HG02798 (cell line): ENCODE results near the gene TEX28.
"Not testable (repeated sequence)": the region's sequence is repeated elsewhere in the genome, so short reads cannot be mapped to it uniquely, and the experiment has no call there.

Experiments used
- ATAC-seq: cut with Tn5 transposase; IDR thresholded peaks from one replicate; pipeline ENCODE4 v1.9.1; 2021; ENCODE audit warnings: mild to moderate bottlenecking; ENCODE audit not compliant: unreplicated experiment, poor library complexity

TEX28 gene

DNA sequence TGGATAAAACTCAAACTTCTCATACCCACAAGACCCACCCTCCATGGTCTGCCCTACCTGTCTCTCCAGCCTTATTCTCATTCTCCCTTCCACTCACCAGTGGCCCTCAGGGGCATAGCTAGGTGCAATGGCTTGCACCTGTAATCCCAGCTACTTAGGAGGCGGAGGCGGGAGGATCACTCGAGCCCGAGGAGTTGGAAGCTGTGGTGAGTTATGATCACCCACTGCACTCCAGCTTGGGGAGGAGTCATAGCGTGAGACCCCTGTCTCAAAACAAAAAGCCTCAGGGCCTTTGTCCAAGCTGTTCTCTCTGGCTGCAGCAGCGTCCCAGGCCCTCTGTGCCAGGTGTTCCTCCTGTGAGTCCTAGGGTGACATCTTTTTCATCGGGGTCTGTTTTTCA lies 17.2 kb upstream of the TEX28 start:
- no peak for ATAC-seq

DNA sequence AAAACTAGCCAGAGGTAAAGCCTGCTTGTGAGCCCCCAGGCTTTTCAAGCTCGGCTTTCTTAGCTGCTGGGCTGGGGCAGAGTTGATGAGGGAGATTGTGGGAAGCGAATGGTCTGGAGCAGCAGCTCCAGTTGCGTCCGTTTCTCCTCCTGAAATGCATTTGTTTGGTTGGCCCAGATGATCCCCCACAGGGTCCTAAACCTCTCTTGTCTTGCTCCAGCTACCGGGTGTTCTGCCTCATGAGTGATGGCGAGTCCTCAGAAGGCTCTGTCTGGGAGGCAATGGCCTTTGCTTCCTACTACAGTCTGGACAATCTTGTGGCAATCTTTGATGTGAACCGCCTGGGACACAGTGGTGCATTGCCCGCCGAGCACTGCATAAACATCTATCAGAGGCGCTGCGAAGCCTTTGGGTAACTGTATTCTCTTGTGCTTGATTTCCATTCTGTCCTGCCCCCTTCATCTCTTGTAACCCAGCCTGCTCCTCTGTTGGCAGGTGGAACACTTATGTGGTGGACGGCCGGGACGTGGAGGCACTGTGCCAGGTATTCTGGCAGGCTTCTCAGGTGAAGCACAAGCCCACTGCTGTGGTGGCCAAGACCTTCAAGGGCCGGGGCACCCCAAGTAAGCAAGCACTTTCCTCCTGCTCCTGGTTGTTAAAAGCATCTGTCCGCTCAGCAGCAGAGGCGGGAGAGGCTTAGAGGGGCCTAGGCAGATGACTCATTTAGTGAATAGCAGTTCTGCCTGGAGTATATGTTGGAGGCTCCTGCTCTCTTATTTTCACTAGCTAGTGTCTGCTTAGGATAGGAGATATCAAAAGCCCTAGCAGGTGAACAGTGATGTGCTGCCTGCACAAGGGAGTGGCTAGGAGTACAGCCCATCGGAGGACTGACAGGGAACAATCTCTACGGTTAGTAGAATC lies 16.0 kb upstream of the TEX28 start:
- no peak for ATAC-seq

DNA sequence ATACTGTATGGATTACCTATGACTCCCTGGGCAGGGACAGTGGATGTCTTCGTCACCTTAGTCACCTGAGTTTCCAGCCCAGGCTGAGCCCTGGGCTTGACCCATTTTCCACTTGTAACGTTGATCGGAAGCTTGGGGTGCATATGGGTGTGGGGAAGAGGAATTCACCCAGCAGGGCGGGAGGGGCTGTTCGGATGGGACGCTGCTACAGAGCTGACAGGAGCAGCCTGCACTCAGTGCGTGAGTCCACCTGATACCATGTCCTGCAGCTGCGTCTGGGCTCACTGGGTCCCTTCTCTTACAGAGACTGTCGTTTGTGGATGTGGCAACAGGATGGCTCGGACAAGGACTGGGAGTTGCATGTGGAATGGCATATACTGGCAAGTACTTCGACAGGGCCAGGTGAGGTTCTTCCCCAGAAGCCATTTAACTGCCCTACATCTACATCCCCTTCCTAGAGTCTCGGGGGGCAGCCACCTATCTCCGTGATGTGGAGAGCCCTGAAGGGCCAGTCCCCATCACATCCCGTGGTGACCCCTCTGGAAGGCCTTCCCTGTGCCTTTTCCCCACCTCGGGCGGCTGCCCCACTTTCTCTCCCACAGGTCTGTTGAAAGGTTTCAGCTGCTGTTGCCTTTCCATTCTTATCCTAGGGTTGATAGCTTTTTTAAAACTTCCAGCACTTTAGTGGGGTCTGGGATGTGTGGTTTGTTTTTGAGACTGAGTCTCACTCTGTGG lies 14.3 kb upstream of the TEX28 start:
- ATAC-seq: no peak

DNA sequence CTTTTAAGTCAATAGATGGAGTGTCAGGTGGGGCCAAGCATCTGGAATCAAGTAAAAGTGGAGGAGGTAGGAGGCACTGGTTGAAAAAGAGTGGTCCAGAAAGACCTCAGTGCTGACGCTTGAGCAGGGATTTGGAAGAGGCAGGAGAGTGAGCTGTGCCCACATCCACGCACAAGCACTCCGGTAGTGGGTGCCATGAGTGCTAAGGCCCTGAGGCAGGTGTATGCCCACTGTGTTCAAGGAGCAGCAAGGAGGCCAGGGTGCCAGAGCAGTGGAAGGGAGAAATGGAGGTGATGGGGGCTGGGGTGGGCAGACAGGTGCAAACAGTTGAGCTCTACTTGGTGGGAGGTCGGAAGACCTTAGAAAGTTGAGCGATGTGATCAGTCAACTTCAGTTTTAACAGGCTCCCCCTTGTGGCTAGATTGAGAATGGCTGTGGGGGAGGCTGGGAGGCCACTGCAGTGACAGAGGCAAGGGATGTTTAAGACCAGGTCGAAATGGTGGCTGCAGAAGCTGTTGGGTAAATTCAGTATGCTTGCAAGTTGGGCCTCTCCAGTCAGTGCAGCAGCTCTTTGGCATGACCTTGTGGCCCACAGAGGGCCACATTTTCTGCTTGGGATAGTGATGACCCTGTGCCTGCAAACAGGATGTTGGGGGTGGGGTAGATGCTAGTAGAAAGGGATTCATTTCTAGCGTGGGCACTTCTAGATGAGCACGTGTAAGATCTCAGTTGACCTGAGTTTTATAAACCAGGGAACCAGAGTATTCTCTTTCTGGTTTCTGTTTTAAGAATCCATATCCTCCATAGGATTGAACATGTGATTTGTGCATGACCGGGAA lies 13.4 kb upstream of the TEX28 start:
- ATAC-seq: no peak

DNA sequence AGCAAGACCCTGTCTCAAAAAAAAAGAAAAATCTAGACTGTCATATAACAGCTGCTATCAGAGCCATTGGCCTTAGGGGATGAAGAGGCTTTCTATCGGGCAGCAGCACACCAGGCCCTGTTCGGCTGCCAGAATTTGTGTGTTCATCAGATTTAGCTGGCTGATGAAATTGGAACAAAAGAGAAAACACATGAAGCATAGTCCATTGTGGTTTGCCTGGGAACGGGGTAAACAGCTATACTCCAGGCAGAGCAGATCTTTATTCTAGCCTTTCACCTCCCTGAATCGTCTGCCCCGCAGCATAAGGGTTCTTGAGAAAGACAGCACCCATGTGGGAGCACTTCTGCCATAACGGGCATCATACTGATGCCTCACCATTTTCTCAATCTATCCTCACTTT lies 12.3 kb upstream of the TEX28 start:
- ATAC-seq: no peak

DNA sequence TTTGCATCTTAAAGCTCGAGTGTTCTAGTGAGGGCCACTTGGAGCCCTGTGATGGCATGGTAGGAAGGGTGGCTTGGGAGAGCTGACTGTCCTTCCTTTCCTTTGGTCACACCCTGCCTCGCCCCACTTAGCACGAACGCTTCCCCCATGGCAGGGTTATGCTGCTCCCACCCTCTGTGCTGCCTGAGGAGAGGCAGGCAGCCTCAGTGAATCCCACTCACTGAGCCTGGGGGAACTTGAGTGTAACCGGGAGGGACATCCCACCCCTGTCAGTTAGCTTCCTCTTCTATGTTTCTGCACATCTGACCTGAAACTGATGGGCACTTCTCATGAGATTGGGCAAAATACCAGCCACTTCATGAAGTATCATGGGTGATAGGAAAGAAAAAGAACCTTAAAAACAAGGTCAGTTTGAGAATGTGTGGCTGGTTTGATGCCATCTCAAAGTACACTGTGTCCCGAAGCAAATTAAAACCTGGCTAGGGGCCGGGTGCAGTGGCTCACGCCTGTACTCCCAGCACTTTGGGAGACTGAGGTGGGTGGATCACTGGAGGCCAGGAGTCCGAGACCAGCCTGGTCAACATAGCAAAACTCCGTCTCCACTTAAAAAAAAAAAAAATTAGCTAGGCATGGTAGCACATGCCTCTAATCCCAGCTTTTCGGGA lies 10.7 kb upstream of the TEX28 start:
- ATAC-seq: no peak

DNA sequence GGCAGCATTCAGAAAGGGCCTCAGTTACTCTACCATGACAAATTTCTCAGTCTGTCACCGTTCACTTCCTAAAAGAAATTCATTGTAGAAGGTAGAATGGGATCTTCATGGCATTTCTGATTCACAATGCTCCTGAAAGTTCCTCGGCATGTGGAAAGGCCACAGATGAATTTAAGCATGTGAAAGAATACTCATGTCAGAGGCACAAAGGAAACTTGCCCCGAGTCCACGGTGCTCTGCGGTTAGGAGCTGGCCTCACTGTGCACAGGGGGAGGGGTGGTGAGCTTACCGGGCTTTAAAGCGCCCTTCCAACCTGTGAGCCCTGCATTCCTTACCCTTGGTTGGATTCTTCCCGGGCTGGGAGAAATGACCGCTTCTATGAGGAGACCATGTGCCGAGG lies 9.9 kb upstream of the TEX28 start:
- no peak for ATAC-seq

DNA sequence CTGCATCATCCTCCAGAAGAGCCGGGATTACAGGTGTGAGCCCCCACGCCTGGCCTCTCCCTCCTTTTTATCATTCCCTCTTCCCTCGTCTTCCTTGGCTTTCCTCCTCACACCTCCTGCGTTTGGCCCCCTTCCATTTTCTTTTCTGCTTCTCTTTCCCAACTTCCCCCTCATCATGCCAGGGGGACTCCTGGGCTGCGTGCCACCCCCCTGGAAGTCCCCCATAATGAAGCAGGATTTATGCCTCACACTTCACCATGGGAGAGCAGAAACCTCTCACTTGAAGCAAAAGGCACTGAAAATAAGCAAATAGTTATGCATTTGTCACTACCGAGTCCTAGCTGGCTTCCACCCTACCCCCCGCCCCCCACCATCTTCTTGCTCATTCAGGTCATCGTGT lies 8.6 kb upstream of the TEX28 start:
- no peak for ATAC-seq

DNA sequence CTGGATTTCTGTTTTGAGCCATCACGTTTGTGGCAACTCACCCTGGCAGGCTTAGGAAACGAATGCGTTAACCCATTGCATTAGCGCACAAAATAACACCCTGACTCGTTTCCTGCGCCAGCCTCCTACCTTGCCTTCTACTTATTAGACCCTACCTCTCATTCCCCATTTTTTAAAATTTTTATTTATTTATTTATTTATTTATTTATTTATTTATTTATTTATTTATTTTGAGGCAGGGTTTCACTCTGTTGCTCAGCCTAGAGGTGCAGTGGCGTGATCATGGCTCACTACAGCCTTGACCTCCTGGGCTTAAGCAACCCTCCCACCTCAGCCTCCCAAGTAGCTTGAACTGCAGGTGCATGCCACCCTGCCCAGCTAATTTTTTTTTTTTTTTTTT lies 8.1 kb upstream of the TEX28 start:
- not testable (repeated sequence) for ATAC-seq

DNA sequence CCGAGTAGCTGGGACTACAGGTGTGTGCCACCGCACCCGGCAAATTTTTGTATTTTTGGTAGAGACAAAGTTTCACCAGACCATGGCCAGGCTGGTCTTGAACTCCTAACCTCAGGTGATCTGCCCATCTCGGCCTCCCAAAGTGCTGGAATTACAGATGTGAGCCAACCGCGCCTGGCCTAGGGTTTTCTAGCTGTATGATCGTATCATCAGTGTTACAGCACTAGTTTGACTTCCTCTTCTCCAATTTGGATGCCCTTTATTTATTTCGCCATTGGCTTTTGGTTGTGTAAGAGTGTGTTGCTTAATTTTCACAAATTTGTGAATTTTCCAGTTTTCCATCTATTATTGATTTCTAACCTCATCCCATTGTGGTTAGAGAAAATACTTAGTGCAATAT lies 5.9 kb upstream of the TEX28 start:
- no peak for ATAC-seq

DNA sequence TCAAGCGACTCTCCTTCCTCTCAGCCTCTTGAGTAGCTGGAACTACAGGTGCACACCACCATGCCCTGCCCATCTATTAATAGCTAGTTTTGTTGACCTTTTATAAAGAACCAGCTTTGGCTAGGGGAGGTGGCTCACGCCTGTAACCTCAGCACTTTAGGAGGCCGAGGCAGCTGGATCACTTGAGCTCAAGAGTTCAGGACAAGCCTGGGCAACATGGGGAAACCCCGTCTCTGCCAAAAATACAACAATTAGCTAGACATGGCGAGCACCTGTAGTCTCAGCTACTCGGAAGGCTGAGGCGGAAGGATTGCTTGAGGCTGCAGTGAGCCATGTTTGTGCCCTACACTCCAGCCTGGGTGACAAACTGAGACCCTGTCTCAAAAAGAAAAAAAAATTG lies 3.4 kb upstream of the TEX28 start:
- ATAC-seq: peak; percentile 62

DNA sequence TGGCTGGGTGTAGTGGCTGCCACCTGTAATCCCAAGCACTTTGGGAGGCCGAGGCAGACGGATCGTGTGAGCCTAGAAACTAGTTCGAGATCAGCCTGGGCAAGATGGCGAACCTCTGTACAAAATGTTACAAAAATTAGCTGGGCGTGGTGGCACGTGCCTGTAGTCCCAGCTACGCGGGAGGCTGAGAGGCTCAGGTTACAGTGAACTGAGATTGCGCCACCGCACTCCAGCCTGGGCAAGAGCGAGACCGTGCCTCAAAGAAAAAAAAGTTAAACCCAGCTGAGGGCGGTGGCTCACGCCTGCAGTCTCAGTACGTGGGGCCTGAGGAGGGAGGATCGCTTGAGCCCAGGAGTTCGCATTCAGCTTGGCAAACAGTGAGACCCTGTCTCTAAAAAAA lies 1.8 kb upstream of the TEX28 start:
- no peak for ATAC-seq

DNA sequence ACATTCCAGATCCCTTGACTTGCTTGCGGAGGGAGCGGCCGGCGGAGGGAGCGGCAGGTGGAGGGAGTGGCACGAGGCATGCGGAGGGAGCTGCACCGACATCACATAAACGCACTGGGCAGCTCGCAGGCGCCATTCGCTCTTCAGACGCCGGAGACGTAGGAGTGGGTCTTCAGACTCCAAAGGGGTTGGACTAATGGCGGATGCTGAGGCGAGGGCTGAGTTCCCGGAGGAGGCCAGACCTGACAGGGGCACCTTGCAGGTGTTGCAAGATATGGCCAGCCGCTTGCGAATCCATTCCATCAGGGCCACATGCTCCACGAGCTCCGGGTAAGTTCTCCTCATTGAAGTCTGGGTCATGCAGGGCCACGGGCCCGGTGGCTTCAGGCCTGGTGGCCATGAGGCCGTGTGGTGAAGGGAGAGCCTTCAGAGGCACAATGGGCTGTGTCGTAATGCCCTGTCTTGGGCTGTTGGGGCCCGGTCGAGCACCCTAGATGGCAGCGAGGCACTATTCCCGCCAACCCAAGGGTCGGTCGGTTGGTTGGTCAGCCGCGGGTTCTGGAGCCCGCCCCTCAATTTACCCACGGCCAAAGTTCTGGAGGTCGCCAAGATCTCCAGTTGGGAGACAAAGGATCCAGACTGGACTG lies 863 bp upstream of the TEX28 start, which contains the start of gene TKTL1:
Gene TKTL1, plus strand, starts transcription at position 132 of the 647 bp plus-strand sequence. Its CDS starts 65 bp downstream, at position 197.
- ATAC-seq: no peak

DNA sequence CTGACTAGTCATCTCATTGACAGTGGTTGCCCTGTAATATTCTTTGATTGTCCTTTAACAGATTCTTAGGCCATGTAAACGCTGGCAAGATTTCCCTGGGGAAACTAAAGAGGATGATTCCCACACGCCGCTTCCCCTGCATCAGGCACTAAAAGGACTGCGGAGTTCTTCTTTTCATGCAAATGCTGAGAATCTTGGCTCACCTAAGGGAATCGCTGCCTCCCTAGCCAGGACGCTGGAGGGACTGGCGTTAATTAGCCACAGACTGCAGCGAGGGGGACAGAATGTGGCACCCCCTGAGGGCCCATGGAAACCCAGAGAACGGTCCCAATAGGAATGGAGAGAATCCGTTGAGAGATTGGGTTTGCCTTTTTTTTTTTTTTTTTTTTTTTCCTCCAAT lies 8.5 kb downstream of the TEX28 start:
- not testable (repeated sequence) for ATAC-seq

DNA sequence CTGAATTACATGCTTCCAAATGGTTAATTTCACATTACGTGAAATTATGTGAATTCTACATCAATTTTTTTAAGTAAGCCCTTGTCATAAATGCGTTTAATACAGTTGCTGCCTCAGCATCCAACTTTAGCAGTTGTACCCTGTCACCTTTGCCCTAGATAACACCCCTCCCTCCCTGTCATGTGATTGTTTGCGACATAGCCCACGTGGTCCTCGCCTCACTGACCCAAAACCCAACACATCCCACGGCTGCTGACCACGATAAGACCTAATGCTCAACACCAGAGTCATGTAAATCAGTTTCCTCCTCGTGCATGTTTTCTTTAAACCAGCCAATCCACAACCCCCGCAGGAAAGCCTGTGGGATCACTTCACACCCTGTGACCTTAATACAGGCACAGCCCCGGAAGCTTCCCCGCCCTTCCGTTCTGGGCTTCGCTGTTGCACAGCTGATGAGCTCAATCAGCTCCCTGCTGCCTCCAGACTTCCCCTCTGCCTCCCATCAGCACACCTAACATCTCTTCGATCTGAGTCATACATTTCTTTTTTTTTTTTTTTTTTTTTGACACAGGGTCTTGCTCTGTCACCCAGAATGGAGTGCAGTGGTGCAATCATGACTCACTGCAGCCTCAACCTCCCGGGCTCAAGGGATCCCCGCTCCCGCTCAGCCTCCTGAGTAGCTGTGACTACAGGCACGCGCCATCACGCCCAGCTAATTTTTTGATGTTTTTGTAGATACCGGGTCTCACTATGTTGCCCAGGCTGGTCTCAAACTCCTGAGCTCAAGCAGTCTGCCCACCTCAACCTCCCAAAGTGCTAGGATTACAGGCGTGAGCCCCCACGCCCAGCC lies 10.2 kb downstream of the TEX28 start:
- peak; percentile 59 for ATAC-seq

DNA sequence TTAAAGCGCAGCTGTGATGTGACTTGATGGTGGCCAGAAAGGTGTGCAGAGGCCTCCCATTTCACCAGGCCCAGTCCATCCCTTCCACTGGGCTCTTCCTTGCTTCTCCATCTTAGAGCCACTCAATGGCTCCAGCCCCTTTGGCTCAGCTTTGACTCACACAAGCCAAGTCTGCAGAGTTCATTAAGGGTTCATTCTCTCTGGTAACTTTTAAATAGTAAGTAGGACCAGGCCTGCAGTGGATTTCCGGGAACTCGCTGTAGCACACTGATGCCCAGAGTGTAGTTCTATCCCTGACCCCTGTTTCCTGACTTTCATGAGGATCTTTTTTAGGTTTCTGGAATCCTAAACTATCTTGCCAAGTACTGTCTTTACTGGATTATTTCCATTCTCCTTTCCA lies 25.7 kb downstream of the TEX28 start:
- not testable (repeated sequence) for ATAC-seq

DNA sequence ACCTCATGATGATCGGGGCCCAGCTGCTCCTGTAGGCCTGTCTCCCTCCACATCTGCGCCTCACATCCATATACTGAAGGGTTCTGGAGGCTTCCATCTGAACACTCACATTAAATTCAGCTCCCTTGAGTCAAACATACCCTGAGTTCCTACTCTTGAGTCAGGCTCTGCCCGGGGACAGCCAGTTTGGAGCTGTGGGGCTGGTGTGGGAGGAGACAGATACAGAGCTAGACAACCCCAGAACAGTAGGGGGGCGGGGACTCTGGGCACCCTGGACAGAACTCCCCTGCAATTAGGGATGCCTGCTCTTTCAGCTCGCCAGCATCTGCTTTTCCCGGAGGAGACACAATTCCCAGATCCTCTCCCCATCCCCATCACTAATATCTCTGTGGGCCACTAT lies 31.9 kb downstream of the TEX28 start:
- not testable (repeated sequence) for ATAC-seq

DNA sequence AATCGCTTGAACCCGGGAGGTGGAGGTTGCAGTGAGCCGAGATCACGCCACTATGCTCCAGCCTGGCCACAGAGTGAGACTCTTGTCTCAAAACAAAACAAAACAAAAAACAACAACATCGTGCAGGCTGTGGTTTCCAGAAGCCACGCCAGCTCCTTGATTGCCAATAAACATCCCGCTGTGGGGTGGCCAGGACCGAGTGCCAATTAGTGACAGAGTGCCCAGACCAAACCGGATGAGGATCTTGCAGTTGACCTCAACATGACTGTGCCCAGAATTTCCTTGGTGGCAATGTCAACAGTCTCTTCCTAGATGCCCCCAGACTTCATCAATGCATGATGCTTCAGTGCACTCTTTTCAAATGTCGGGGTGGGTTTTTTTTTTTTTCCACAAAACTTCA lies 36.2 kb downstream of the TEX28 start:
- not testable (repeated sequence) for ATAC-seq

DNA sequence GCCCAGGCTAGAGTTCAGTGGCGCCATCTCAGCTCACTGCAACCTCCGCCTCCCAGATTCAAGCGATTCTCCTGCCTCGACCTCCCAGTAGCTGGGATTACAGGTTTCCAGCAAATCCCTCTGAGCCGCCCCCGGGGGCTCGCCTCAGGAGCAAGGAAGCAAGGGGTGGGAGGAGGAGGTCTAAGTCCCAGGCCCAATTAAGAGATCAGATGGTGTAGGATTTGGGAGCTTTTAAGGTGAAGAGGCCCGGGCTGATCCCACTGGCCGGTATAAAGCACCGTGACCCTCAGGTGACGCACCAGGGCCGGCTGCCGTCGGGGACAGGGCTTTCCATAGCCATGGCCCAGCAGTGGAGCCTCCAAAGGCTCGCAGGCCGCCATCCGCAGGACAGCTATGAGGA lies 37.6 kb downstream of the TEX28 start, which contains the start of gene OPN1MW3:
Gene OPN1MW3, plus strand, starts transcription at position 301 of the 400 bp plus-strand sequence. Its CDS starts 38 bp downstream, at position 339.
- ATAC-seq: not testable (repeated sequence)
